WI38 (cell line): ENCODE data around the gene MIAT.

Experiments used
- H3K4me3 ChIP-seq: 2 replicates; pipeline ENCODE4 v1.5.1; 2011; ENCODE audit warnings: low read depth, mild to moderate bottlenecking, control low read depth, low read length
- TF ChIP-seq, protein P1 (sequence below): IDR thresholded peaks from 2 replicates; pipeline ENCODE4 v1.5.1; 2012; ENCODE audit warnings: low read depth, mild to moderate bottlenecking, control low read depth, low read length

MIAT gene

DNA sequence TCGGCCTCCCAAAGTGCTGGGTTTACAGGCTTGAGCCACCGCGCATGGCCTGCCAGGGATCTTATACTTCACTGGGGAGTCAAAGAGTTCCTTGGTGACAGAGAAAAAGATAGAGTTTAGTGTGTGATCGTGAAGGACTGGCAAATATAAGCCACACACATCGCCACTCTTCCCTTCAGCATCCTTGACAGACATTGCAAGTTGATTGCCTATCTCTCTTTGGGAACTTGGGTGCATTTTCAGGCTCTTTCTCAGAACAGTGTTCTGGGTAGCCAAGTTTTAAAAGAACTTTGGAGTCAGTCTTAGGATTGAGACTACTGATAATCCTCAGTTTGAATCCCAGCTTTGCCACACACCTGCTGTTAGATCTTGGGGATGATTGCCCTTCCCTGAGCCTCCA is 19.8 kb downstream of the MIAT start:
- H3K4me3 ChIP-seq, result no peak overlapping the region
- TF ChIP-seq, protein P1, sequence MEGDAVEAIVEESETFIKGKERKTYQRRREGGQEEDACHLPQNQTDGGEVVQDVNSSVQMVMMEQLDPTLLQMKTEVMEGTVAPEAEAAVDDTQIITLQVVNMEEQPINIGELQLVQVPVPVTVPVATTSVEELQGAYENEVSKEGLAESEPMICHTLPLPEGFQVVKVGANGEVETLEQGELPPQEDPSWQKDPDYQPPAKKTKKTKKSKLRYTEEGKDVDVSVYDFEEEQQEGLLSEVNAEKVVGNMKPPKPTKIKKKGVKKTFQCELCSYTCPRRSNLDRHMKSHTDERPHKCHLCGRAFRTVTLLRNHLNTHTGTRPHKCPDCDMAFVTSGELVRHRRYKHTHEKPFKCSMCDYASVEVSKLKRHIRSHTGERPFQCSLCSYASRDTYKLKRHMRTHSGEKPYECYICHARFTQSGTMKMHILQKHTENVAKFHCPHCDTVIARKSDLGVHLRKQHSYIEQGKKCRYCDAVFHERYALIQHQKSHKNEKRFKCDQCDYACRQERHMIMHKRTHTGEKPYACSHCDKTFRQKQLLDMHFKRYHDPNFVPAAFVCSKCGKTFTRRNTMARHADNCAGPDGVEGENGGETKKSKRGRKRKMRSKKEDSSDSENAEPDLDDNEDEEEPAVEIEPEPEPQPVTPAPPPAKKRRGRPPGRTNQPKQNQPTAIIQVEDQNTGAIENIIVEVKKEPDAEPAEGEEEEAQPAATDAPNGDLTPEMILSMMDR, result no peak

DNA sequence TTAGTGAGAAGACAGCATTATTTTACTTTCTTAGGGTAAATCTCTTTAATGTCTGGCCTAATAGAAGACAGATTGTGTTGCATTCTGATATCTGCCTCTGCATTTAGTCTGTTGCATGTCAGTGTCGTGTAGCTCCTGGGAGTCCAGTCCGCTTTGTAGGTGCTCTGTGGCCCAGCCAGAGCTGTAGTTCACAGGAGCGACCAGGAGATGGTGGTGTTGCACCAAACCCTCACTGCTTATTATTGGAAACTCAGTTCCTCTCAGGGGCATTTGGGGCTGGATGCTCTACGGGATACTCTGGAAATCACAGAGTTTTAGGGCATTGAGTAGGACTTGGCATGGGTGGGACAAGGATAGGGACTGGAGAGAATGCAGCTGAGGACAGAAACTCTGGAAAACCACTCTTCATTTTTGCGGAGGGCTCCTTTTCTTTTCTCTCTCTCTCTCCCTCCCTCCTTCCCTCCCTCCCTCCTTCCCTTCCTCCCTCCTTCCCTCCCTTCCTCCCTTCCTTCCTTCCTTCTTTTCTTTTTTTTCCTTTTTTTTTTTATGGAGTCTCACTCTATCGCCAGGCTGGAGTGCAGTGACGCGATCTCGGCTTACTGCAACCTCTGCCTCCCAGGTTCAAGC is 21.7 kb downstream of the MIAT start:
- no peak overlapping the region for H3K4me3 ChIP-seq

DNA sequence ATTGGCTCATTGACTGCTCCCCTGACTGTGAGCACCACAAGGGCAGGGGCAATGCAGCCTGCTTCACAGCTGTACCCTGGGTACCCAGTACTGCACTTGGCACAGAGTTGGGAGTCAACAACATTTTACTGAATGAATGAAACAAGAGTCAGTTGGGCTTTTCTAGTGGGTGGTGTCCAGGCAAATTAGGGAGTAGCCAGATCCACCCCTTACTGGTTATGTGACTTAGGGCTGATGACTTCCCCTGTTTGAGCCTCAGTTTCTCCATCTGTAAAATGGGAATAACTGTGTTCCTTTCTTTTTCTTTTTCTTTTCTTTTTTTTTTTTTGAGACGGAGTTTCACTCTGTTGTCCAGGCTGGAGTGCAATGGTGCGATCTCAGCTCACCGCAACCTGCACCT is 23.1 kb downstream of the MIAT start:
- TF ChIP-seq, protein P1, result no peak
- H3K4me3 ChIP-seq, result no peak overlapping the region

More for the DNA sequence above, 21.7 kb downstream of the MIAT start:
- TF ChIP-seq, protein P1, result peak; percentile 99

DNA sequence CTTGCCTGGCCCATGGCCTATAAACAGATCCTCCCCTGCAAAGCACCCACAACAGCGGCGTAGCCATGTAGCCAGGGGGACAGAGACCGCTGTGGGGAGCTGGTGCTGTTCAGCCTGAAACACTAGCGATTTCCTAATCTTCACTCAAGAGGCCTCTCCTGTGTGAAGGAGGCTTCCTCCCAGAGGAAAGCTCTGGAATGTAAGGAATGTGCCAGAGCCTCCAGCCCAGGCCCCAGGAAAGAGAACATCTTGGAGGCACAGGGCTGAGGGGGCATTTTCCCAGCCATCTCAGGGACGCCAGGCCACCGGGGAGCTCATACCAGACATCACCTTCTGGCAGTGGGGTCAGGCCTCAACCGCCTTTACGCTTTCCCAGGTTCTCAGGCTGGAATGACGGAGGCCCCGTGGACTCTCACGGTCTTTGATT is 24.0 kb downstream of the MIAT start:
- no peak overlapping the region for H3K4me3 ChIP-seq
- TF ChIP-seq, protein P1, result no peak

DNA sequence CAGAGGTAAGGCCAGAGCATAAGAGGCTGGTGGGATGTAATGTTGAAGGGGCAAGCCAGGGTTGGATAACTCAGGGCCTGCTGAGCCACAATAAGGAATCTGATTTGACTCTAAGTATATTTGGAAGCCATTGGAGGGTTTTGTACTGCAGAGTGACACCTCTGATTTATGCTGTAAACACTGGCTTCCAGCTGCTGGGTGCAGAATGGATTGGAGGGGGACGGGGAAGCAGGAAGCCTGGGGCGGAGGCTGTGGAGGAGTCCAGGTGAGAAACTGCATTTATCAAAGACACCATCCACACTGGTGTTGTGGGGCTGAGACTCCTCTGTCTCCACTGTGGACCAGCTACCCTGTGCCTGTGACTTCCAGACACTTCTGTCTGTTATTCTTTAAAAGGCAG is 26.8 kb downstream of the MIAT start:
- TF ChIP-seq, protein P1, result no peak
- no peak overlapping the region for H3K4me3 ChIP-seq

DNA sequence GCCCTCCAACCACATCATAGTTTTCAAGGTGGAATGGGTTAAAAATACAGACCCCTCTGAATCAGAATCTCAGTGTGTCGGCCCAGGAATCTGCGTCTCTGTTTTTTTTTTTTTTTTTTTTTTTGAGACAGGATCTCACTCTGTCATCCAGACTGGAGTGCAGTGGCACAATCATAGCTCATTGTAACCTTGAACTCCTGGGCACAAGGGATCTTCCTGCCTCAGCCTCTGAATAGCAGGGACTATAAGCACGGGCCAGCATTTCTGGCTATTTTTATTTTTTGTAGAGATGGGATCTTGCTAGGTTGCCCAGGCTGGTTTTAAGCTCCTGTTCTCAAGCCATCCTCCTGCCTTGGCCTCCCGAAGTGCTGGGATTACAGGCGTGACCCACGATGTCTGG is 28.2 kb downstream of the MIAT start:
- TF ChIP-seq, protein P1, result no peak
- no peak overlapping the region for H3K4me3 ChIP-seq

DNA sequence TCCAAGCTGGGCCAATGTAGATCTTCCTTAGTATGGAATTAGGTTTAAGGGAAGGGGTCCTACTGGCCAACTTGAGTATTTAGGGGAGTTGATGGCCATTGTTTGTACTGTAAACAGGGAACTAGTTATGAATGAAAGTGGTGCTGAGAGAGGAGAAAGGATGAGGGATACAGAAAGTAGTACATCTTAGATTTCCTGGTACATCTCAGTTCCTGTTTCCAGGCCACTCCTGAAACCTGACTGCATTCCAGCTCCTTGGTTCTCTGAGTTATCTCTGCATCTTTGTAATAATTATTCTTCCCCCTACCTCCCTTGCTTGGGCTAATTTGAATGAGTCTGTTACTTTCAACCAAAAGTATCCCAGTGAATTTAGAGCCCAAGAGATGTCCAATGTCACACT is 30.1 kb downstream of the MIAT start:
- no peak overlapping the region for H3K4me3 ChIP-seq
- TF ChIP-seq, protein P1, result no peak
